HepG2 (cell line): Measurements from ENCODE around the gene AHNAK. TPM values are rescaled to one million over a fixed set of nuclear protein-coding genes. Genes with fewer than 3 reads are reported as not detected.

ENCODE experiments used
- ATAC-seq: fragments of 200-7000 bp; cut with Tn5 transposase; 3 replicates; pipeline ENCODE4 v1.9.1; 2020; ENCODE audit warnings: mild to moderate bottlenecking, moderate library complexity
- BruUV-seq: library from RNA; stranded (reverse); fragments of 400-500 nt; replicated peaks from 2 replicates; lab custom pipeline; 2021; lab: Mats Ljungman, UMichigan
- CTCF ChIA-PET: fragments of 300-600 bp; formaldehyde crosslinking; extraction: SDS; loops from one replicate; lab custom pipeline; 2021; ENCODE audit warnings: low total read pairs, inconsistent platforms, low intra/inter-chr PET ratio; lab: Yijun Ruan, JAX
- POLR2A ChIA-PET: fragments of 350-600 bp; sonication (Branson Sonifier 250); formaldehyde crosslinking; loops from one replicate; lab custom pipeline; 2020; ENCODE audit warnings: antibody characterized with exemption, inconsistent platforms; lab: Yijun Ruan, JAX
- DNase-seq: peaks from one replicate; pipeline ENCODE4 v3.0.0-alpha.2; 2015; ENCODE audit warnings: low spot score
- FAIRE-seq: peaks from 3 replicates; lab custom pipeline; 2011; peaks lifted over from hg19 to GRCh38; lab: Jason Lieb, UNC
- H2AFZ ChIP-seq: one replicate; pipeline ENCODE4 v1.6.1; 2011; ENCODE audit warnings: low read length, inconsistent platforms
- H3K27ac ChIP-seq: fragments of 300-600 bp; 3 replicates; pipeline ENCODE4 v1.8.0; 2011; ENCODE audit warnings: mixed run types, mild to moderate bottlenecking, mixed read lengths, low read length, inconsistent platforms; ENCODE audit not compliant: insufficient read depth; ENCODE audit errors: extremely low read length
- H3K27me3 ChIP-seq, 2 experiments: fragments of 200-600 bp in 1 of 2; 2 replicates in 1 of 2; 3 replicates in 1 of 2; pipeline versions ENCODE4 v1.6.0 to v1.8.0; 2011; ENCODE audit warnings: low read length in 2 of 2, mild to moderate bottlenecking in 2 of 2, moderate library complexity in 2 of 2, inconsistent platforms in 1 of 2; ENCODE audit not compliant: insufficient read depth in 2 of 2, control insufficient read depth in 1 of 2
- H3K36me3 ChIP-seq, 2 experiments: fragments of 200-600 bp in 1 of 2; replicated peaks in 1 of 2; 2 replicates in 1 of 2; 3 replicates in 1 of 2; pipeline versions ENCODE4 v1.5.1 to v1.8.0; 2011; ENCODE audit warnings: low read length in 2 of 2, inconsistent platforms in 1 of 2; ENCODE audit not compliant: insufficient read depth in 2 of 2, control insufficient read depth in 1 of 2
- H3K4me1 ChIP-seq: 2 replicates; pipeline ENCODE4 v1.5.1; 2012; ENCODE audit warnings: low read length, inconsistent platforms; ENCODE audit not compliant: insufficient read depth
- H3K4me2 ChIP-seq: 2 replicates; pipeline ENCODE4 v1.6.0; 2011; ENCODE audit warnings: low read depth, low read length, inconsistent platforms
- H3K4me3 ChIP-seq, 3 experiments: fragments of 200-600 bp in 1 of 3; sonication (generic), shearing (Covaris generic) in 1 of 3; replicated peaks in 1 of 3; 2 replicates each; pipeline ENCODE4 v1.5.1; 2011 to 2016; ENCODE audit warnings: low read length in 3 of 3, inconsistent platforms in 2 of 3, low read depth in 2 of 3, mild to moderate bottlenecking in 2 of 3, control low read depth in 1 of 3, mixed read lengths in 1 of 3; ENCODE audit not compliant: insufficient read depth in 1 of 3
- H3K79me2 ChIP-seq: one replicate; pipeline ENCODE4 v1.6.1; 2011; ENCODE audit warnings: low read length, inconsistent platforms; ENCODE audit not compliant: insufficient read depth
- H3K9ac ChIP-seq: 2 replicates; pipeline ENCODE4 v1.6.0; 2011; ENCODE audit warnings: mild to moderate bottlenecking, low read depth, low read length, inconsistent platforms; ENCODE audit not compliant: insufficient read depth
- H3K9me3 ChIP-seq: 2 replicates; pipeline ENCODE4 v1.5.1; 2012; ENCODE audit warnings: mild to moderate bottlenecking, low read length
- H4K20me1 ChIP-seq: 2 replicates; pipeline ENCODE4 v1.6.0; 2011; ENCODE audit warnings: inconsistent platforms, mild to moderate bottlenecking, low read length, moderate library complexity; ENCODE audit not compliant: insufficient read depth
- ADNP ChIP-seq: sonication (generic); formaldehyde crosslinking; IDR thresholded peaks from 2 replicates; pipeline ENCODE4 v1.4.0; 2020; ENCODE audit warnings: missing genetic modification reagents
- CEBPB ChIP-seq: IDR thresholded peaks from 2 replicates; pipeline ENCODE4 v1.6.1; 2011; ENCODE audit warnings: low read depth, low read length, improper control_type of control experiment, borderline replicate concordance
- RFX3 ChIP-seq: IDR thresholded peaks from 2 replicates; pipeline ENCODE4 v1.6.1; 2016; ENCODE audit warnings: missing biosample characterization, missing genetic modification reagents
- ZNF484 ChIP-seq: sonication (generic); formaldehyde crosslinking; IDR thresholded peaks from 2 replicates; pipeline ENCODE4 v1.5.1; 2020; ENCODE audit warnings: mild to moderate bottlenecking, low read depth, missing genetic modification reagents, borderline replicate concordance
- WGBS: methylation state at CpG from one replicate; pipeline ENCODE4 v1.1.6; 2017; ENCODE audit warnings: low lambda C conversion rate; 5-methylcytosine and 5-hydroxymethylcytosine counted together
- in situ Hi-C: cut with HindIII; loops from 2 replicates; pipeline ENCODE4 v1.10.0; 2017; ENCODE audit warnings: low pct_unique_long_range_greater_than_20kb; ENCODE audit not compliant: extremely low pct_ligation_motif_present
- intact Hi-C: fragments of 100-400 bp; cut with micrococcal nuclease; formaldehyde crosslinking; loops from one replicate; pipeline ENCODE4 v1.10.0; 2022; ENCODE audit not compliant: unreplicated experiment
- polyA plus RNA-seq, 8 experiments: library from polyadenylated mRNA; depleted of rRNA in 3 of 8; stranded (reverse) in 7 of 8; unstranded in 1 of 8; fragments of >200 nt; fragmentation: Illumina TruSeq in 4 of 8; extraction: Trizol in 4 of 8; gene quantifications; 2 replicates each; pipeline versions ENCODE4 v1.2.1 to v1.2.3, GENCODE V29; 2011 to 2016; ENCODE audit warnings: low read depth in 4 of 8, missing spikeins in 1 of 8, mixed read lengths in 1 of 8; ENCODE audit not compliant: insufficient read depth in 1 of 8
- total RNA-seq, 5 experiments: library from RNA; depleted of rRNA; stranded (reverse); fragments of >200 nt; fragmentation: Illumina TruSeq; extraction: Trizol; gene quantifications; 2 replicates each; pipeline ENCODE4 v1.2.3, GENCODE V29; 2016; ENCODE audit warnings: low read depth in 1 of 5
- TF ChIP-seq, protein P1 (sequence below): sonication (generic); formaldehyde crosslinking; IDR thresholded peaks from 2 replicates; pipeline ENCODE4 v1.5.1; 2020; ENCODE audit warnings: mild to moderate bottlenecking, missing genetic modification reagents, moderate library complexity

Gene AHNAK
- total and polyA plus RNA-seq, 2 of the 13 experiments (the other 11 are each of a cell fraction or from before 2014, with no cell fraction given): 23.4 to 25.0 TPM

DNA sequence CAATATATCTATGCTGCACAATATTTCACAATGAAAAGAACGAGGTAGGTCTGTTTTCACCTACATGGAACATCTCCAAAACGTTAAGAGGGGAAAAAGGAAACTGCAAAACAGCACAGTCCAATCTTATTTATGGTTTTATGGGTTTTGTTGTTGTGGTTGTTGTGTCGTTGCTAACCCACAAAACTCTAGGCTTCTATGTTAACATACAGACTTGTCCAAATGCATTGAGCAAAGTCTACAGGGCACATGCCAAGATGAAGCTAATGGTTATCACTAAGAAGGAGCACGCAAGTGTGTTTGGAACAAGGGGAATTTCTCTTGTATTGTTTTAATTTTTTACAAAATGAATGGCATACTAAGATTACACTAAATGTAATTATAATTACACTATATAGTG is 48.6 kb downstream of the AHNAK start:
- H3K36me3 ChIP-seq: no peaks in the 10 kb centered on the region
- 12% methylated on average over 4 of the region's 4 CpGs for WGBS
- intact Hi-C loops: no loop called here
- H2AFZ ChIP-seq: no peak overlapping the region
- no peak for ATAC-seq
- H4K20me1 ChIP-seq: no peaks in the 10 kb centered on the region
- DNase-seq: no peak
- H3K27ac ChIP-seq: peak overlapping the region; percentile 38
- in situ Hi-C loops: no loop called here
- peaks cover 71% of the 10 kb centered on the region for H3K4me1 ChIP-seq
- no peak overlapping the region; a peak in 1 of 6 replicates for H3K4me3 ChIP-seq
- POLR2A ChIA-PET: interaction anchor here (0.9 to 3.8 kb wide), 2 partner anchors 11 to 49 kb away, joined by 3 to 17 read pairs; partner anchors contain the start of gene AHNAK
- no peaks in the 10 kb centered on the region for H3K79me2 ChIP-seq
- H3K9me3 ChIP-seq: no peaks in the 10 kb centered on the region
- peak; percentile 12 for FAIRE-seq
- peaks cover 0 to 4% of the 10 kb centered on the region in 2 experiments; a peak in 2 of 5 replicates for H3K27me3 ChIP-seq
- no TSS peak for BruUV-seq
- CTCF ChIA-PET: interaction anchor here (0.7 to 1.6 kb wide), 2 partner anchors 24 to 44 kb away, joined by 3 to 5 read pairs; no protein-coding TSS in a partner anchor
- TF ChIP-seq ZNF484 (CRISPR knock-in tag) (no peak), RFX3 (no peak), CEBPB (0 out of 2 replicates have a peak, but pooled peaks have one; percentile 11), ADNP (CRISPR knock-in tag) (no peak)
- TF ChIP-seq, protein P1, sequence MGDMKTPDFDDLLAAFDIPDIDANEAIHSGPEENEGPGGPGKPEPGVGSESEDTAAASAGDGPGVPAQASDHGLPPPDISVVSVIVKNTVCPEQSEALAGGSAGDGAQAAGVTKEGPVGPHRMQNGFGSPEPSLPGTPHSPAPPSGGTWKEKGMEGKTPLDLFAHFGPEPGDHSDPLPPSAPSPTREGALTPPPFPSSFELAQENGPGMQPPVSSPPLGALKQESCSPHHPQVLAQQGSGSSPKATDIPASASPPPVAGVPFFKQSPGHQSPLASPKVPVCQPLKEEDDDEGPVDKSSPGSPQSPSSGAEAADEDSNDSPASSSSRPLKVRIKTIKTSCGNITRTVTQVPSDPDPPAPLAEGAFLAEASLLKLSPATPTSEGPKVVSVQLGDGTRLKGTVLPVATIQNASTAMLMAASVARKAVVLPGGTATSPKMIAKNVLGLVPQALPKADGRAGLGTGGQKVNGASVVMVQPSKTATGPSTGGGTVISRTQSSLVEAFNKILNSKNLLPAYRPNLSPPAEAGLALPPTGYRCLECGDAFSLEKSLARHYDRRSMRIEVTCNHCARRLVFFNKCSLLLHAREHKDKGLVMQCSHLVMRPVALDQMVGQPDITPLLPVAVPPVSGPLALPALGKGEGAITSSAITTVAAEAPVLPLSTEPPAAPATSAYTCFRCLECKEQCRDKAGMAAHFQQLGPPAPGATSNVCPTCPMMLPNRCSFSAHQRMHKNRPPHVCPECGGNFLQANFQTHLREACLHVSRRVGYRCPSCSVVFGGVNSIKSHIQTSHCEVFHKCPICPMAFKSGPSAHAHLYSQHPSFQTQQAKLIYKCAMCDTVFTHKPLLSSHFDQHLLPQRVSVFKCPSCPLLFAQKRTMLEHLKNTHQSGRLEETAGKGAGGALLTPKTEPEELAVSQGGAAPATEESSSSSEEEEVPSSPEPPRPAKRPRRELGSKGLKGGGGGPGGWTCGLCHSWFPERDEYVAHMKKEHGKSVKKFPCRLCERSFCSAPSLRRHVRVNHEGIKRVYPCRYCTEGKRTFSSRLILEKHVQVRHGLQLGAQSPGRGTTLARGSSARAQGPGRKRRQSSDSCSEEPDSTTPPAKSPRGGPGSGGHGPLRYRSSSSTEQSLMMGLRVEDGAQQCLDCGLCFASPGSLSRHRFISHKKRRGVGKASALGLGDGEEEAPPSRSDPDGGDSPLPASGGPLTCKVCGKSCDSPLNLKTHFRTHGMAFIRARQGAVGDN: no peak
- peak overlapping the region; percentile 9; the same call in 1 of the 2 replicates for H3K4me2 ChIP-seq
- H3K9ac ChIP-seq: no peak overlapping the region
